GM23338 (cell line): ENCODE results near the gene SEC63.

ENCODE experiments used
- CREB1 ChIP-seq: fragments of 250-450 bp; sonication (Bioruptor Pico); IDR thresholded peaks from 2 replicates; pipeline ENCODE4 v1.5.0; 2020; ENCODE audit warnings: low read depth, mild to moderate bottlenecking, moderate library complexity
- EZH2 ChIP-seq: fragments of 200-600 bp; sonication (generic); IDR thresholded peaks from one replicate; pipeline ENCODE4 v1.8.0; 2017; ENCODE audit warnings: antibody characterized with exemption, mild to moderate bottlenecking, low read depth; ENCODE audit not compliant: unreplicated experiment
- EZH2phosphoT487 ChIP-seq: fragments of 200-600 bp; sonication (generic); IDR thresholded peaks from one replicate; pipeline ENCODE4 v1.8.1; 2018; ENCODE audit warnings: antibody characterized with exemption; ENCODE audit not compliant: unreplicated experiment
- JUNB ChIP-seq: IDR thresholded peaks from one replicate; pipeline ENCODE4 v1.6.1; 2016; ENCODE audit warnings: antibody characterized with exemption; ENCODE audit not compliant: unreplicated experiment
- POLR2AphosphoS5 ChIP-seq: IDR thresholded peaks from 2 replicates; pipeline ENCODE4 v1.6.1; 2016; ENCODE audit warnings: antibody characterized with exemption, low read depth
- STAT1 ChIP-seq: IDR thresholded peaks from one replicate; pipeline ENCODE4 v1.6.1; 2016; ENCODE audit warnings: antibody characterized with exemption; ENCODE audit not compliant: unreplicated experiment
- TF ChIP-seq, protein P1 (sequence below), 2 experiments: fragments of 200-600 bp in 1 of 2; sonication (generic) in 1 of 2; conservative IDR thresholded peaks; 2 replicates each; pipeline versions ENCODE4 v1.5.1 to v1.6.1; 2016 to 2017; ENCODE audit warnings: antibody characterized with exemption in 2 of 2, low read depth in 2 of 2, mild to moderate bottlenecking in 2 of 2, moderate library complexity in 1 of 2
- TF ChIP-seq, protein P2 (sequence below): IDR thresholded peaks from one replicate; pipeline ENCODE4 v1.6.1; 2018; ENCODE audit warnings: antibody characterized with exemption; ENCODE audit not compliant: unreplicated experiment
- TF ChIP-seq, protein P3 (sequence below): IDR thresholded peaks from 2 replicates; pipeline ENCODE4 v1.6.1; 2016; ENCODE audit warnings: antibody characterized with exemption

DNA sequence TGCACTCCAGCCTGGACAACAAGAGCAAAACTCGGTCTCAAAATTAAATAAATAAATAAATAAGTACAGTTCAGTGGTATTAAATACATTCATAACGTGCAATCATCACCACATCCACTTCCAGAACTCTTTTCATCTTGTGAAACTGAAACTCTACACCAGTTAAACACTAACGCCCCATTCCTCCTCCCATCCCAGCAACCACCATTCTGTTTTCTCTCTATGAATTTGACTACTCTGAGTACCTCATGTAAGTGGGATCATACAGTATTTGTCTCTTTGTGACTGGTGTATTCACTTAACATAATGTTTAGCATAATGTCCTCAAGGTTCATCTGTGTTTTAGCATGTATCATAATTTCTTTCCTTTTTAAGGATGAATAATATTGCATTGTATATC lies 104.8 kb downstream of the SEC63 start:
- TF ChIP-seq, protein P1, sequence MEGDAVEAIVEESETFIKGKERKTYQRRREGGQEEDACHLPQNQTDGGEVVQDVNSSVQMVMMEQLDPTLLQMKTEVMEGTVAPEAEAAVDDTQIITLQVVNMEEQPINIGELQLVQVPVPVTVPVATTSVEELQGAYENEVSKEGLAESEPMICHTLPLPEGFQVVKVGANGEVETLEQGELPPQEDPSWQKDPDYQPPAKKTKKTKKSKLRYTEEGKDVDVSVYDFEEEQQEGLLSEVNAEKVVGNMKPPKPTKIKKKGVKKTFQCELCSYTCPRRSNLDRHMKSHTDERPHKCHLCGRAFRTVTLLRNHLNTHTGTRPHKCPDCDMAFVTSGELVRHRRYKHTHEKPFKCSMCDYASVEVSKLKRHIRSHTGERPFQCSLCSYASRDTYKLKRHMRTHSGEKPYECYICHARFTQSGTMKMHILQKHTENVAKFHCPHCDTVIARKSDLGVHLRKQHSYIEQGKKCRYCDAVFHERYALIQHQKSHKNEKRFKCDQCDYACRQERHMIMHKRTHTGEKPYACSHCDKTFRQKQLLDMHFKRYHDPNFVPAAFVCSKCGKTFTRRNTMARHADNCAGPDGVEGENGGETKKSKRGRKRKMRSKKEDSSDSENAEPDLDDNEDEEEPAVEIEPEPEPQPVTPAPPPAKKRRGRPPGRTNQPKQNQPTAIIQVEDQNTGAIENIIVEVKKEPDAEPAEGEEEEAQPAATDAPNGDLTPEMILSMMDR (conservative IDR thresholded peaks at IDR 0.05; ENCODE audit: low read depth in 2 of 2): no peak
- TF ChIP-seq POLR2AphosphoS5: no peak
- TF ChIP-seq CREB1 (CRISPR knock-in tag): no peak
- TF ChIP-seq EZH2phosphoT487: no peak
- TF ChIP-seq EZH2: no peak
- TF ChIP-seq, protein P2, sequence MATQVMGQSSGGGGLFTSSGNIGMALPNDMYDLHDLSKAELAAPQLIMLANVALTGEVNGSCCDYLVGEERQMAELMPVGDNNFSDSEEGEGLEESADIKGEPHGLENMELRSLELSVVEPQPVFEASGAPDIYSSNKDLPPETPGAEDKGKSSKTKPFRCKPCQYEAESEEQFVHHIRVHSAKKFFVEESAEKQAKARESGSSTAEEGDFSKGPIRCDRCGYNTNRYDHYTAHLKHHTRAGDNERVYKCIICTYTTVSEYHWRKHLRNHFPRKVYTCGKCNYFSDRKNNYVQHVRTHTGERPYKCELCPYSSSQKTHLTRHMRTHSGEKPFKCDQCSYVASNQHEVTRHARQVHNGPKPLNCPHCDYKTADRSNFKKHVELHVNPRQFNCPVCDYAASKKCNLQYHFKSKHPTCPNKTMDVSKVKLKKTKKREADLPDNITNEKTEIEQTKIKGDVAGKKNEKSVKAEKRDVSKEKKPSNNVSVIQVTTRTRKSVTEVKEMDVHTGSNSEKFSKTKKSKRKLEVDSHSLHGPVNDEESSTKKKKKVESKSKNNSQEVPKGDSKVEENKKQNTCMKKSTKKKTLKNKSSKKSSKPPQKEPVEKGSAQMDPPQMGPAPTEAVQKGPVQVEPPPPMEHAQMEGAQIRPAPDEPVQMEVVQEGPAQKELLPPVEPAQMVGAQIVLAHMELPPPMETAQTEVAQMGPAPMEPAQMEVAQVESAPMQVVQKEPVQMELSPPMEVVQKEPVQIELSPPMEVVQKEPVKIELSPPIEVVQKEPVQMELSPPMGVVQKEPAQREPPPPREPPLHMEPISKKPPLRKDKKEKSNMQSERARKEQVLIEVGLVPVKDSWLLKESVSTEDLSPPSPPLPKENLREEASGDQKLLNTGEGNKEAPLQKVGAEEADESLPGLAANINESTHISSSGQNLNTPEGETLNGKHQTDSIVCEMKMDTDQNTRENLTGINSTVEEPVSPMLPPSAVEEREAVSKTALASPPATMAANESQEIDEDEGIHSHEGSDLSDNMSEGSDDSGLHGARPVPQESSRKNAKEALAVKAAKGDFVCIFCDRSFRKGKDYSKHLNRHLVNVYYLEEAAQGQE: no peak
- no peak for TF ChIP-seq STAT1
- TF ChIP-seq JUNB: no peak
- TF ChIP-seq, protein P3, sequence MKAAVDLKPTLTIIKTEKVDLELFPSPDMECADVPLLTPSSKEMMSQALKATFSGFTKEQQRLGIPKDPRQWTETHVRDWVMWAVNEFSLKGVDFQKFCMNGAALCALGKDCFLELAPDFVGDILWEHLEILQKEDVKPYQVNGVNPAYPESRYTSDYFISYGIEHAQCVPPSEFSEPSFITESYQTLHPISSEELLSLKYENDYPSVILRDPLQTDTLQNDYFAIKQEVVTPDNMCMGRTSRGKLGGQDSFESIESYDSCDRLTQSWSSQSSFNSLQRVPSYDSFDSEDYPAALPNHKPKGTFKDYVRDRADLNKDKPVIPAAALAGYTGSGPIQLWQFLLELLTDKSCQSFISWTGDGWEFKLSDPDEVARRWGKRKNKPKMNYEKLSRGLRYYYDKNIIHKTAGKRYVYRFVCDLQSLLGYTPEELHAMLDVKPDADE: no peak
